Ramos (cell line): ENCODE measurements around the gene SYTL3.

Source experiments
- in situ Hi-C: fragments of 300-500 bp; cut with MboI; formaldehyde crosslinking; loops from one replicate; pipeline ENCODE4 v1.14.3; 2022; ENCODE audit warnings: low sequenced_read_pairs; ENCODE audit not compliant: unreplicated experiment

The SYTL3 gene

GRCh38 chr6:158807515-158808441, 157.9 kb downstream of the SYTL3 start:
- in situ Hi-C loops = loop anchor here (25.0 kb wide), 1 partner anchor 1220 kb away; no protein-coding TSS in a partner anchor

DNA sequence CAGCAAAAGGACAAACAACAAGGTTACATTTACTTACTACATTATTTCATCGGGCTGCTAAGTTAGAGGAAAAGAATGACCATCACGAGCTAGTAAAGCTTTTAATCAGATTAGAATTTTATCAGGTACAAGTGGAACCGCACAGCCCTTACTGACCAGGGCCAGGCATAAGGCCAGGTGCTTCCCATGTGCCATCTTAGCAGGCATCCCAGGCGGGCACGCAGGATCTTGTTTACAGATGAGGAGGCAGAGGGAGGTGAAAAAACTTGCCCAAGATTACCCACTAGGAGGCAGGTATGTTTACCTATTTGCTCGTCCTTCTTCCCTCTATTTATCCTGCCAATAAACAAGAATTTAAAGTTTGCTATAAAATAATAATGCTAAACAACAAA, 158.6 kb downstream of the SYTL3 start:
- in situ Hi-C loops = loop anchor here (25.0 kb wide), 1 partner anchor 1221 kb away; no protein-coding TSS in a partner anchor

DNA sequence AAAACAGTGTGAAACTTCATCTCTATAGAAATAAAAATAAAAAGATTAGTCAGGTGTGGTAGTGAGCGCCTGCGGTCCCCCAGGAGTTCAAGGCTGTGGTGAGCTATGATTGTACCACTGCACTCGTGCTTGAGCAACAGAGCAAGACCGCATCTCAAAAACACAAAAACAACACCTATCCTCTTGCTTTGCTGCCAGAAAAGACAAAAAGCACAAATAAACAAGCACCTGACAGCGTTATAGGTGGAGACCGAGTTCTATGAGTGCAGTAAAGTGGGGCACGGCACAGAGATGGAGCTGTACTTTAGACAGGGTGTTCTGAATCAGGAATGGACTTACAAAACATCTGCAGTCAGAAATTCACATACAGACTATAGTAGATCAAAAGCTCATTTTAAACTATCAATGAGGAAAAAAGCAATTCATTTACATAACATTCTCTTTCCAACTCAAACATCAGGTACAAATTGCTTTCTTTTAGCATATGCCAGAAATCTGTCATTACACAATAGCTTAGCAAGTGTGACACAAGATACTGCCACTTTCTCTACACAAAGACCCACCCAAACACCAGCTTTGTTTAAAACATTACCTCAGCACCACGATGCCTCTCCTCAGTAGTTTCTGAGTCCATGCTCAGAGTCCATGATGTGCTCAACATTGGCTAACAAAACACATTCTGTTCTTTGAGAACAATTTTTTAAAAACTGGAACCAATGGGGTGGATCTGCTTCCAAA, 159.3 kb downstream of the SYTL3 start:
- in situ Hi-C loops = loop anchor here (25.0 kb wide), 1 partner anchor 1222 kb away; no protein-coding TSS in a partner anchor

DNA sequence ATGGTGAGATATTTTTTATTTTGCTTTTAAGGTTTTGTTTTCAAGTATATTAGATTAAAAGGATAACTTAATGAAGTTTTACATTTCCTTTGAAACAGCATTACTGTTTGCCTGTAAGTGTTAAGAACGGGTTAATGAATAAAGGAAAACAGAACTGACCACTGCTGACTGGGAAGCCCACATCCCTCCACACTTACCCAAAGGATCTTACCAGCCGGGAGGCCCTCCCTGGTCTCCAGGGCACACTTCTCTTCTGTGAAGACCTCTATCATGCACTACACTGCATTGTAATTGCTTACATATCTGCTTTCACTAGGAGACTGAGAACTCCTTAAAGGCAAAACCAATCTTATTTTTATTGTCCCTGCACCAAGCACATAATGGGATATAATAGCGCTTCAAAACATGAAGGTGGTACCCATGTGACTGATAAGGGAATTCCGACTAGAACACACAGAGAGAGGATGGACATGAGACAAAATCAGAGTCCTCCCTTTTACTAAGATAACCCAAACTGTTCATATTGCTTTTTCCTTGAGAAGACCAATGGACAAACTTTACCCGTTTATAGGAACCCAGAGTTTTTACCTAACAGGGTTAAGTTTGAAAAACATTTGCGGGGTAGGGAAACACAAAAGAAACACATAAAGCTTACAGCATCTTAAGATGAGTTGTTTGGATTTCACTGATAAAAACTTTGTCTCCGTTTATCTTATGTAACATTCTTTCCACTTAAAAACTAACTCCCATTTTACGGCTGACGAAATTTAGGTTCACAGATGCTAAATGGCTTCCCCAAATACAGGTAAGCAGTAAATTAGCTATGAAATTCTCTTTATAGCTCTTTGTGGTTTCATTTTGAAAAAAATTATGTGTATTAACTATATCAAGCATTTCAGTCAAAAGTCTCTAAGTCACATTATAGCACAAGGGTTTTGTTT, 160.6 kb downstream of the SYTL3 start:
- in situ Hi-C loops = loop anchor here (10.0 to 25.0 kb wide), 2 partner anchors 294 to 1223 kb away; no protein-coding TSS in a partner anchor

GRCh38 chr6:158812611-158813010, 162.8 kb downstream of the SYTL3 start:
- in situ Hi-C loops = loop anchor here (10.0 to 25.0 kb wide), 2 partner anchors 292 to 1225 kb away; no protein-coding TSS in a partner anchor

GRCh38 chr6:158813032-158813431, 163.2 kb downstream of the SYTL3 start:
- in situ Hi-C loops = loop anchor here (10.0 to 25.0 kb wide), 2 partner anchors 292 to 1226 kb away; no protein-coding TSS in a partner anchor
